ENCODE results near the gene HSD11B1. TPM values are rescaled to one million over a fixed set of nuclear protein-coding genes. Genes with fewer than 3 reads are reported as not detected.

HSD11B1 gene
- total and polyA plus RNA-seq, 2 donors (not counting 3 experiments of a cell fraction or from before 2014, with no cell fraction given) = not detected

DNA sequence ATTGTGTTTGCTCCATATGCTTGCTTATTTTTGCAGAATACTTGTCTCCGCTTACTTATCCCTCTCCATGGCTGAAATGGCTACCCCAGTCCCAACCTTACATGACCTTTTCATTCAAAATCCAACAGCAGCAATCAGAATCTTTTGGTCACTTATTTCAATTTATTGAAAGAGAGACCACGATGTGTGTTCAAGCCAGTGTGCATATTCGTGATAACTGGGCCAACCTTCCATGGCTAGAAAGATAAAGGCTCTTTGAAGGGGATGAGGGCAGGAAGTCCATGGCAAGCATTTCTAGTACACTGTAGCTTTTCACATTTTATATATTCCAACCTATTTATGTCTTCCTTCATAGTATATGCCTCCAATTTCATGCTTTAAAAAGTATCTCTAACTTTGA is 23.1 kb downstream of the HSD11B1 start:
- dilution Hi-C loops (cut with MboI; ENCODE audit: extremely low pct_ligation_motif_present, low sequenced_read_pairs) = no loop called here
- CTCF ChIA-PET = interaction anchor here (0.6 to 2.8 kb wide), 4 partner anchors 9 to 161 kb away, joined by 3 to 12 read pairs (median 4); no protein-coding TSS in a partner anchor

DNA sequence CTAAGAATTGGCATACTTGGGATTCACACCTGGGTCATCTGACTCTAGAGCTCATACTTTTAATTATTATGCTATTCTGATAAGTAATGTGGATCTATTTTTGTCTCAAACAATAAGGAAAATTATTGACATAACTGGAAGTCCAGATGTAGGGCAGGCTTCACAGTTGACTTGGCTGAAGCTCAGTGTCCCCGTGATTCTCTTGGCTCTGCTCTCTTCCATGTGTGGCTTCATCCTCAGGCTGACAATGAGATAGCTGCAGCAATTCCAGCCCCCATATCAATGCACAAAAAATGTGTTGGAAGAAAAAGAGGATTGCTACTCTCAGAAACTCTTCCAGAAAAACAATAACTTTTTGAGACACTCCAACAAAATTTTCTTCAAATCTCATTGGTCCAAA is 23.8 kb downstream of the HSD11B1 start:
- Histone ChIP-seq H4K20me1 (replicated peaks; ENCODE audit: control insufficient read depth, extremely low read depth, insufficient read depth, low read length) (no peaks in the 10 kb centered on the region), H3K9me3 (replicated peaks; ENCODE audit: control insufficient read depth, insufficient read depth, low read length) (no peaks in the 10 kb centered on the region), H3K4me1 (ENCODE audit: control insufficient read depth, extremely low read depth, insufficient read depth, low read length) (no peaks in the 10 kb centered on the region), H2AFZ (ENCODE audit: low read depth, low read length) (no peak overlapping the region), H3K27me3 (ENCODE audit: control insufficient read depth in 2 of 2, insufficient read depth in 2 of 2, low read length in 2 of 2) (peaks cover 0 to 10% of the 10 kb centered on the region in 2 experiments), H3K79me2 (ENCODE audit: control insufficient read depth, insufficient read depth, low read length) (no peaks in the 10 kb centered on the region), H3K9me1 (replicated peaks; ENCODE audit: control insufficient read depth, extremely low read depth, insufficient read depth, low read length) (no peaks in the 10 kb centered on the region), H3K27ac (ENCODE audit: insufficient read depth, low read depth, low read length) (no peak overlapping the region), H3K4me2 (ENCODE audit: insufficient read depth, low read length) (no peak overlapping the region), H3K36me3 (ENCODE audit: control insufficient read depth in 2 of 2, extremely low read depth in 1 of 2, insufficient read depth in 2 of 2, low read length in 2 of 2) (no peaks in the 10 kb centered on the region), H3K9ac (replicated peaks; ENCODE audit: extremely low read depth, insufficient read depth, low read length) (no peak overlapping the region), H3K4me3 (replicated peaks in 1 of 3; ENCODE audit: insufficient read depth in 1 of 3, low read depth in 1 of 3, low read length in 3 of 3) (no peak overlapping the region)
- DNase-seq (ENCODE audit: low read depth, low spot score) (no peak), FAIRE-seq (no peak)
- dilution Hi-C loops (cut with MboI; ENCODE audit: extremely low pct_ligation_motif_present, low sequenced_read_pairs) = no loop called here
- ChIA-PET CTCF (interaction anchor here (0.6 to 2.8 kb wide), 4 partner anchors 9 to 162 kb away, joined by 3 to 12 read pairs (median 4); no protein-coding TSS in a partner anchor), POLR2A (no interaction called here)
- no TSS peak for BruUV-seq (replicated peaks)
- TF ChIP-seq, protein P1, sequence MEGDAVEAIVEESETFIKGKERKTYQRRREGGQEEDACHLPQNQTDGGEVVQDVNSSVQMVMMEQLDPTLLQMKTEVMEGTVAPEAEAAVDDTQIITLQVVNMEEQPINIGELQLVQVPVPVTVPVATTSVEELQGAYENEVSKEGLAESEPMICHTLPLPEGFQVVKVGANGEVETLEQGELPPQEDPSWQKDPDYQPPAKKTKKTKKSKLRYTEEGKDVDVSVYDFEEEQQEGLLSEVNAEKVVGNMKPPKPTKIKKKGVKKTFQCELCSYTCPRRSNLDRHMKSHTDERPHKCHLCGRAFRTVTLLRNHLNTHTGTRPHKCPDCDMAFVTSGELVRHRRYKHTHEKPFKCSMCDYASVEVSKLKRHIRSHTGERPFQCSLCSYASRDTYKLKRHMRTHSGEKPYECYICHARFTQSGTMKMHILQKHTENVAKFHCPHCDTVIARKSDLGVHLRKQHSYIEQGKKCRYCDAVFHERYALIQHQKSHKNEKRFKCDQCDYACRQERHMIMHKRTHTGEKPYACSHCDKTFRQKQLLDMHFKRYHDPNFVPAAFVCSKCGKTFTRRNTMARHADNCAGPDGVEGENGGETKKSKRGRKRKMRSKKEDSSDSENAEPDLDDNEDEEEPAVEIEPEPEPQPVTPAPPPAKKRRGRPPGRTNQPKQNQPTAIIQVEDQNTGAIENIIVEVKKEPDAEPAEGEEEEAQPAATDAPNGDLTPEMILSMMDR (IDR thresholded peaks at IDR 0.05; ENCODE audit: extremely low read depth in 1 of 2, insufficient read depth in 1 of 2, low read depth in 1 of 2, low read length in 2 of 2) = no peak
- no peak for TF ChIP-seq POLR2A (IDR thresholded peaks at IDR 0.05; ENCODE audit: low read depth, low read length)
- no peak for TF ChIP-seq JUN (IDR thresholded peaks at IDR 0.05; ENCODE audit: borderline replicate concordance, insufficient read depth, insufficient read length, low read depth)
- TF ChIP-seq POLR2AphosphoS5 (IDR thresholded peaks at IDR 0.05; ENCODE audit: insufficient read depth, low read depth, low read length) = no peak
- TF ChIP-seq EZH2 (IDR thresholded peaks at IDR 0.05; ENCODE audit: borderline replicate concordance, low read depth, low read length, severe bottlenecking) = no peak
- TF ChIP-seq FOS (IDR thresholded peaks at IDR 0.05; ENCODE audit: borderline replicate concordance, insufficient read depth, low read length) = no peak
- no peak for TF ChIP-seq MYC (IDR thresholded peaks at IDR 0.05; ENCODE audit: low read depth, low read length)
- TF ChIP-seq GATA2 (IDR thresholded peaks at IDR 0.05; ENCODE audit: insufficient read depth, insufficient read length, low read depth, low read length) = no peak
- TF ChIP-seq, protein P2, sequence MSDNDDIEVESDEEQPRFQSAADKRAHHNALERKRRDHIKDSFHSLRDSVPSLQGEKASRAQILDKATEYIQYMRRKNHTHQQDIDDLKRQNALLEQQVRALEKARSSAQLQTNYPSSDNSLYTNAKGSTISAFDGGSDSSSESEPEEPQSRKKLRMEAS (IDR thresholded peaks at IDR 0.05; ENCODE audit: insufficient read depth, insufficient read length) = no peak
- intact Hi-C loops (cut with micrococcal nuclease) = no loop called here

More for the DNA sequence above, 23.1 kb downstream of the HSD11B1 start:
- TF ChIP-seq FOS (IDR thresholded peaks at IDR 0.05; ENCODE audit: borderline replicate concordance, insufficient read depth, low read length) = no peak
- TF ChIP-seq GATA2 (IDR thresholded peaks at IDR 0.05; ENCODE audit: insufficient read depth, insufficient read length, low read depth, low read length) = no peak
- TF ChIP-seq POLR2A (IDR thresholded peaks at IDR 0.05; ENCODE audit: low read depth, low read length) = no peak
- H4K20me1 ChIP-seq (replicated peaks; ENCODE audit: control insufficient read depth, extremely low read depth, insufficient read depth, low read length) = no peaks in the 10 kb centered on the region
- no peak overlapping the region for H2AFZ ChIP-seq (ENCODE audit: low read depth, low read length)
- H3K4me2 ChIP-seq (ENCODE audit: insufficient read depth, low read length) = no peak overlapping the region
- H3K36me3 ChIP-seq (ENCODE audit: control insufficient read depth in 2 of 2, extremely low read depth in 1 of 2, insufficient read depth in 2 of 2, low read length in 2 of 2) = no peaks in the 10 kb centered on the region
- intact Hi-C loops (cut with micrococcal nuclease) = no loop called here
- POLR2A ChIA-PET = no interaction called here
- H3K27me3 ChIP-seq (ENCODE audit: control insufficient read depth in 2 of 2, insufficient read depth in 2 of 2, low read length in 2 of 2) = peaks cover 0 to 10% of the 10 kb centered on the region in 2 experiments
- no peak overlapping the region for H3K27ac ChIP-seq (ENCODE audit: insufficient read depth, low read depth, low read length)
- H3K9me3 ChIP-seq (replicated peaks; ENCODE audit: control insufficient read depth, insufficient read depth, low read length) = no peaks in the 10 kb centered on the region
- no peaks in the 10 kb centered on the region for H3K79me2 ChIP-seq (ENCODE audit: control insufficient read depth, insufficient read depth, low read length)
- DNase-seq (ENCODE audit: low read depth, low spot score) (no peak), FAIRE-seq (no peak)
- no peak overlapping the region for H3K4me3 ChIP-seq (replicated peaks in 1 of 3; ENCODE audit: insufficient read depth in 1 of 3, low read depth in 1 of 3, low read length in 3 of 3)
- H3K4me1 ChIP-seq (ENCODE audit: control insufficient read depth, extremely low read depth, insufficient read depth, low read length) = no peaks in the 10 kb centered on the region
- H3K9me1 ChIP-seq (replicated peaks; ENCODE audit: control insufficient read depth, extremely low read depth, insufficient read depth, low read length) = no peaks in the 10 kb centered on the region
- no peak overlapping the region for H3K9ac ChIP-seq (replicated peaks; ENCODE audit: extremely low read depth, insufficient read depth, low read length)
- BruUV-seq (replicated peaks) = no TSS peak

Data from endothelial cell of umbilical vein (primary cell).